Smooth muscle cell (in vitro differentiated cells): Measurements from ENCODE around the gene RPE65. TPM values are rescaled to one million over a fixed set of nuclear protein-coding genes. Genes with fewer than 3 reads are reported as not detected.
"Not testable (repeated sequence)": the region's sequence is repeated elsewhere in the genome, so short reads cannot be mapped to it uniquely, and the experiment has no call there.

Experiments
- DNase-seq: peaks from one replicate; lab custom pipeline; 2025; ENCODE audit not compliant: unreplicated experiment; lab: John Stamatoyannopoulos, UW
- H2AFZ ChIP-seq: fragments of 200-600 bp; sonication (generic); 2 replicates; pipeline ENCODE4 v1.6.0; 2016; ENCODE audit warnings: antibody characterized with exemption, low read depth, mild to moderate bottlenecking
- H3F3A ChIP-seq: fragments of 200-600 bp; sonication (generic); 2 replicates; pipeline ENCODE4 v1.6.0; 2017; ENCODE audit warnings: antibody characterized with exemption, low read depth
- H3K27ac ChIP-seq: fragments of 200-600 bp; sonication (generic); 2 replicates; pipeline ENCODE4 v1.5.1; 2016; ENCODE audit warnings: low read depth, mild to moderate bottlenecking
- H3K27me3 ChIP-seq: fragments of 200-600 bp; sonication (generic); 2 replicates; pipeline ENCODE4 v1.6.1; 2016; ENCODE audit warnings: low read depth, mild to moderate bottlenecking
- H3K36me3 ChIP-seq: fragments of 200-600 bp; sonication (generic); 2 replicates; pipeline ENCODE4 v1.5.1; 2016; ENCODE audit warnings: low read depth
- H3K4me1 ChIP-seq: fragments of 200-600 bp; sonication (generic); 2 replicates; pipeline ENCODE4 v1.5.1; 2016; ENCODE audit warnings: low read depth
- H3K4me2 ChIP-seq: fragments of 200-600 bp; sonication (generic); 2 replicates; pipeline ENCODE4 v1.6.0; 2016; ENCODE audit warnings: mild to moderate bottlenecking
- H3K4me3 ChIP-seq: fragments of 200-600 bp; sonication (generic); 2 replicates; pipeline ENCODE4 v1.5.1; 2016; ENCODE audit warnings: mild to moderate bottlenecking
- H3K79me2 ChIP-seq: fragments of 200-600 bp; sonication (generic); 2 replicates; pipeline ENCODE4 v1.6.0; 2016; ENCODE audit warnings: low read depth, mild to moderate bottlenecking
- H3K9ac ChIP-seq: fragments of 200-600 bp; sonication (generic); 2 replicates; pipeline ENCODE4 v1.6.0; 2016; ENCODE audit warnings: low read depth
- H3K9me3 ChIP-seq: fragments of 200-600 bp; sonication (generic); replicated peaks from 2 replicates; pipeline ENCODE4 v1.5.1; 2016; ENCODE audit warnings: low read depth
- H4K20me1 ChIP-seq: fragments of 200-600 bp; sonication (generic); 2 replicates; pipeline ENCODE4 v1.6.0; 2016; ENCODE audit warnings: low read depth
- WGBS: methylation state at CpG from one replicate; pipeline ENCODE4 v1.1.7; 2016; ENCODE audit warnings: low lambda C conversion rate; 5-methylcytosine and 5-hydroxymethylcytosine counted together
- polyA plus RNA-seq: library from polyadenylated mRNA; unstranded; fragments of >200 nt; fragmentation: Nextera tagmentation; extraction: Ambion mirVana; gene quantifications from 2 replicates; pipeline ENCODE4 v1.2.1, GENCODE V29; 2016
- total RNA-seq: library from RNA; depleted of rRNA; stranded (reverse); fragments of >200 nt; gene quantifications from 2 replicates; pipeline ENCODE4 v1.2.3, GENCODE V29; 2014
- TF ChIP-seq, protein P1 (sequence below): fragments of 200-600 bp; sonication (generic); IDR thresholded peaks from 2 replicates; pipeline ENCODE4 v1.5.1; 2017; ENCODE audit warnings: borderline replicate concordance, mild to moderate bottlenecking, antibody characterized with exemption; ENCODE audit not compliant: insufficient read depth, poor library complexity, severe bottlenecking

RPE65 gene
- total and polyA plus RNA-seq, 2 experiments from 2014 or later: not detected

DNA sequence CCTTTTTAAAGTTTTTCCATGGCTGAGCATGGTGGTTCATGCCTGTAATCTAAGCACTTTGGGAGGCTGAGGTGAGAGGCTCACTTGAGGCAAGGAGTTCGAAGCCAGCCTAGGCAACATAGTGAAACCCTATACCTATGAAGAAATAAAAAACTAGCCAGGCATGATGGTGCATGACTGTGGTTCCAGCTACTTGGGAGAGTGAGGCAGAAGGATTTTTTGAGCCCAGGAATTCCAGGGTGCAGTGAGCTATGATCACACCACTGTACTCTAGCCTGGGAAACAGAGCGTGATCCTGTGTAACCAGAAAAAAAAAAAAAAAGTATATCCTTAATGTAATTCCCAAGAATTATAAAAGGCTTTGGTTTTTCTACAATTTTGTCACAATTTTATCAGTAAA is 29.7 kb upstream of the RPE65 start:
- Histone ChIP-seq H3K9ac (no peak overlapping the region), H3K4me3 (no peak overlapping the region), H3K9me3 (no peaks in the 10 kb centered on the region), H4K20me1 (no peaks in the 10 kb centered on the region), H3K36me3 (no peaks in the 10 kb centered on the region), H3K4me2 (no peak overlapping the region), H3K4me1 (no peaks in the 10 kb centered on the region), H3K79me2 (no peaks in the 10 kb centered on the region), H3K27ac (no peak overlapping the region), H2AFZ (no peak overlapping the region), H3K27me3 (no peaks in the 10 kb centered on the region), H3F3A (no peaks in the 10 kb centered on the region)
- TF ChIP-seq, protein P1, sequence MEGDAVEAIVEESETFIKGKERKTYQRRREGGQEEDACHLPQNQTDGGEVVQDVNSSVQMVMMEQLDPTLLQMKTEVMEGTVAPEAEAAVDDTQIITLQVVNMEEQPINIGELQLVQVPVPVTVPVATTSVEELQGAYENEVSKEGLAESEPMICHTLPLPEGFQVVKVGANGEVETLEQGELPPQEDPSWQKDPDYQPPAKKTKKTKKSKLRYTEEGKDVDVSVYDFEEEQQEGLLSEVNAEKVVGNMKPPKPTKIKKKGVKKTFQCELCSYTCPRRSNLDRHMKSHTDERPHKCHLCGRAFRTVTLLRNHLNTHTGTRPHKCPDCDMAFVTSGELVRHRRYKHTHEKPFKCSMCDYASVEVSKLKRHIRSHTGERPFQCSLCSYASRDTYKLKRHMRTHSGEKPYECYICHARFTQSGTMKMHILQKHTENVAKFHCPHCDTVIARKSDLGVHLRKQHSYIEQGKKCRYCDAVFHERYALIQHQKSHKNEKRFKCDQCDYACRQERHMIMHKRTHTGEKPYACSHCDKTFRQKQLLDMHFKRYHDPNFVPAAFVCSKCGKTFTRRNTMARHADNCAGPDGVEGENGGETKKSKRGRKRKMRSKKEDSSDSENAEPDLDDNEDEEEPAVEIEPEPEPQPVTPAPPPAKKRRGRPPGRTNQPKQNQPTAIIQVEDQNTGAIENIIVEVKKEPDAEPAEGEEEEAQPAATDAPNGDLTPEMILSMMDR: no peak
- DNase-seq: no peak
- 96% methylated on average over 2 of the region's 2 CpGs for WGBS

DNA sequence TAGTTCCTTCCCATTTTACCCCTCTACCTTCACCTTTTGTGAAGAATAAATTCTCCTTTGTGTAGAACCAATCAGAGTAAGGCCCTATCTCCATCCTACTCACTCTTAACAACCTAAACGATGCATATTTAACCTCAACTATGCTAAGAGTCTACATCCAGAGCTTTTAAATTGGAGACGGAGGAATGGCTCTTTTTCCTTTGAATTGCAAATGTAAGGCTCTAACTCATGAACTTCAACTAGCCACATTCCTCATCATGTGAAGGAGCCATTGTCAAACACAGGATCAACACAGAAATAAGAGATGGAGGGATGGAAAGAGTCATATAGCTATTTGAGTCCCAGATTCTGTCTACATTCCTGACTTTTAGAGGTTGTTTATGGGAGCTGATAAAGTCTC is 28.9 kb upstream of the RPE65 start:
- no peak overlapping the region for H3K4me2 ChIP-seq
- no peak overlapping the region for H3K9ac ChIP-seq
- no peak overlapping the region for H3K4me3 ChIP-seq
- no peak for DNase-seq
- TF ChIP-seq, protein P1: no peak
- H3K9me3 ChIP-seq: no peaks in the 10 kb centered on the region
- H3K36me3 ChIP-seq: no peaks in the 10 kb centered on the region
- H3K79me2 ChIP-seq: no peaks in the 10 kb centered on the region
- no peaks in the 10 kb centered on the region for H3K4me1 ChIP-seq
- no peak overlapping the region for H3K27ac ChIP-seq
- H2AFZ ChIP-seq: no peak overlapping the region
- no peaks in the 10 kb centered on the region for H3K27me3 ChIP-seq
- H3F3A ChIP-seq: no peaks in the 10 kb centered on the region
- WGBS: 58% methylated on average over 2 of the region's 2 CpGs
- no peaks in the 10 kb centered on the region for H4K20me1 ChIP-seq

DNA sequence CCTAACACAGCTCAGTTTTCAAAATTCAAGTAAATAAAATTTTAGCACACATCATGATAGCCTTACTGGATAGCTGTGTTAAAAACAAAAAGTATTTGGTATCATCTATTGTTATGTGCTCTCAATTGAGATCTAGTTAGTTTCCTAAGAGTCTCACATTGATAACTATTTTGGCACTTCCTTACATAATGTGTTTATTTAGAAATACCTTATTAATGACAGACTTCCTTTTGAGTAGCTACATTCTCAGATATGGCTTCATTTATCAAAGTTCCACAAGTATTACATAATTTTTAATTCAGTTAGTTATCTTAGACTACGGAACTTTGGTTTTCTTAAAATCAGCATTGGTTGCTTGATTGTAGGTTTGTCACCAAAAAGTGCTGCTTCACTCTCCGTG is 26.9 kb upstream of the RPE65 start:
- WGBS: 93% methylated on average over 2 of the region's 2 CpGs
- not testable (repeated sequence) for H3K9ac ChIP-seq, H3K36me3 ChIP-seq, H3K4me3 ChIP-seq, H3K27ac ChIP-seq, H2AFZ ChIP-seq, H3K9me3 ChIP-seq, H3K27me3 ChIP-seq, H3F3A ChIP-seq, DNase-seq, H4K20me1 ChIP-seq, H3K4me2 ChIP-seq, H3K4me1 ChIP-seq, H3K79me2 ChIP-seq

DNA sequence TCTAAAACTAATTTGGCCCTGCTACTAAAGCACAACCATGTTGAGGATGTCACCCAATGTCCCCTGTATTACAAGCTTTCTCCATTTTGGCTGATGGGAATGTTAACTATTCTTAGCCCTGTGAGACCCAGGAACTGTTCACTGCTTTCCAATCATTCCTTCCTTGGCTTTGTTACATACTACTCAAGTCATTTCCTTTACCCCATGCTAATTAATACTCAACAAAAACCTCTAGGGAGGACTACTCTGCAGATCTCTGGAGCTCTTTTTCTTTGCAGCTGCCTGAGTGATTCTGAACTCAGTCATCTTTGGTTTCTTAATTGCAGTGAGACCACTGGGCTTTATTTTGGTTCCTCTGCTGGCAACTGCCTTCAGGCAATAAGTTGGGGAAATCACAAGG is 23.3 kb upstream of the RPE65 start:
- Histone ChIP-seq H3K9me3 (no peaks in the 10 kb centered on the region), H3K9ac (no peak overlapping the region), H3K4me3 (no peak overlapping the region), H3K36me3 (no peaks in the 10 kb centered on the region), H2AFZ (no peak overlapping the region), H3K27me3 (no peaks in the 10 kb centered on the region), H4K20me1 (no peaks in the 10 kb centered on the region), H3K79me2 (no peaks in the 10 kb centered on the region), H3K27ac (no peak overlapping the region), H3F3A (no peaks in the 10 kb centered on the region), H3K4me1 (peaks cover 3% of the 10 kb centered on the region), H3K4me2 (no peak overlapping the region)
- TF ChIP-seq, protein P1: no peak
- no peak for DNase-seq
